ENCODE data around the gene ZMIZ1. TPM values are rescaled to one million over a fixed set of nuclear protein-coding genes. Genes with fewer than 3 reads are reported as not detected.

The ZMIZ1 gene
- total RNA-seq, 1 donor from 2014 or later: 6.3 TPM

GRCh38 chr10:79119306-79119705, 50.5 kb downstream of the ZMIZ1 start:
- H3K36me3 ChIP-seq (ENCODE audit: control insufficient read depth, insufficient read depth, low read length): peaks cover 30% of the 10 kb centered on the region
- no peaks in the 10 kb centered on the region for H3K27me3 ChIP-seq (ENCODE audit: control insufficient read depth, insufficient read depth, low read length)
- FAIRE-seq: no peak
- H3K4me3 ChIP-seq (ENCODE audit: low read depth, low read length): no peak overlapping the region
- TF ChIP-seq CTCF (IDR thresholded peaks at IDR 0.05; ENCODE audit: insufficient read depth, low read length, severe bottlenecking): no peak
- no peak for DNase-seq (ENCODE audit: low read depth)

- H3K27me3 ChIP-seq (ENCODE audit: control insufficient read depth, insufficient read depth, low read length): no peaks in the 10 kb centered on the region
- no peak for DNase-seq (ENCODE audit: low read depth)
- peaks cover 35% of the 10 kb centered on the region for H3K36me3 ChIP-seq (ENCODE audit: control insufficient read depth, insufficient read depth, low read length)
- H3K4me3 ChIP-seq (ENCODE audit: low read depth, low read length): no peak overlapping the region
- TF ChIP-seq CTCF (IDR thresholded peaks at IDR 0.05; ENCODE audit: insufficient read depth, low read length, severe bottlenecking): no peak
- no peak for FAIRE-seq
Observed at GRCh38 chr10:79123547-79123963, 54.8 kb downstream of the ZMIZ1 start.

GRCh38 chr10:79124066-79124465, 55.3 kb downstream of the ZMIZ1 start:
- TF ChIP-seq CTCF (IDR thresholded peaks at IDR 0.05; ENCODE audit: insufficient read depth, low read length, severe bottlenecking): no peak
- peaks cover 34% of the 10 kb centered on the region for H3K36me3 ChIP-seq (ENCODE audit: control insufficient read depth, insufficient read depth, low read length)

GRCh38 chr10:79125092-79125491, 56.3 kb downstream of the ZMIZ1 start:
- FAIRE-seq: no peak
- peaks cover 29% of the 10 kb centered on the region for H3K36me3 ChIP-seq (ENCODE audit: control insufficient read depth, insufficient read depth, low read length)

More at GRCh38 chr10:79124066-79124465, 55.3 kb downstream of the ZMIZ1 start:
- no peaks in the 10 kb centered on the region for H3K27me3 ChIP-seq (ENCODE audit: control insufficient read depth, insufficient read depth, low read length)
- H3K4me3 ChIP-seq (ENCODE audit: low read depth, low read length): no peak overlapping the region
- FAIRE-seq: no peak
- DNase-seq (ENCODE audit: low read depth): no peak

GRCh38 chr10:79126351-79127080, 57.8 kb downstream of the ZMIZ1 start:
- no peak for TF ChIP-seq CTCF (IDR thresholded peaks at IDR 0.05; ENCODE audit: insufficient read depth, low read length, severe bottlenecking)
- DNase-seq (ENCODE audit: low read depth): no peak
- no peaks in the 10 kb centered on the region for H3K27me3 ChIP-seq (ENCODE audit: control insufficient read depth, insufficient read depth, low read length)
- no peak for FAIRE-seq
- no peak overlapping the region for H3K4me3 ChIP-seq (ENCODE audit: low read depth, low read length)
- H3K36me3 ChIP-seq (ENCODE audit: control insufficient read depth, insufficient read depth, low read length): peaks cover 21% of the 10 kb centered on the region

More at GRCh38 chr10:79125092-79125491, 56.3 kb downstream of the ZMIZ1 start:
- no peak for DNase-seq (ENCODE audit: low read depth)
- no peaks in the 10 kb centered on the region for H3K27me3 ChIP-seq (ENCODE audit: control insufficient read depth, insufficient read depth, low read length)
- no peak for TF ChIP-seq CTCF (IDR thresholded peaks at IDR 0.05; ENCODE audit: insufficient read depth, low read length, severe bottlenecking)
- no peak overlapping the region for H3K4me3 ChIP-seq (ENCODE audit: low read depth, low read length)

Measured in bronchial epithelial cell (primary cell).